Neural progenitor cell (in vitro differentiated cells): ENCODE results near the gene PRDM9. TPM values are rescaled to one million over a fixed set of nuclear protein-coding genes. Genes with fewer than 3 reads are reported as not detected.

Experiments
- DNase-seq: peaks from one replicate; pipeline ENCODE4 v3.0.0-alpha.2; 2016; ENCODE audit warnings: low spot score
- H2AFZ ChIP-seq: fragments of 200-600 bp; sonication (generic); replicated peaks from 2 replicates; pipeline ENCODE4 v1.6.1; 2016; ENCODE audit warnings: antibody characterized with exemption
- H3F3A ChIP-seq: fragments of 200-600 bp; sonication (generic); 2 replicates; pipeline ENCODE4 v1.6.1; 2016; ENCODE audit warnings: antibody characterized with exemption, low read depth
- H3K27ac ChIP-seq: fragments of 200-600 bp; sonication (generic); 2 replicates; pipeline ENCODE4 v1.5.1; 2016; ENCODE audit warnings: mild to moderate bottlenecking
- H3K27me3 ChIP-seq: fragments of 200-600 bp; sonication (generic); 2 replicates; pipeline ENCODE4 v1.6.1; 2016; ENCODE audit warnings: mild to moderate bottlenecking, moderate library complexity
- H3K36me3 ChIP-seq: fragments of 200-600 bp; sonication (generic); 2 replicates; pipeline ENCODE4 v1.5.1; 2016
- H3K4me1 ChIP-seq: fragments of 200-600 bp; sonication (generic); 2 replicates; pipeline ENCODE4 v1.6.1; 2016; ENCODE audit warnings: mixed run types
- H3K4me2 ChIP-seq: fragments of 200-600 bp; sonication (generic); 2 replicates; pipeline ENCODE4 v1.6.1; 2016
- H3K4me3 ChIP-seq: fragments of 200-600 bp; sonication (generic); 2 replicates; pipeline ENCODE4 v1.5.1; 2016
- H3K79me2 ChIP-seq: fragments of 200-600 bp; sonication (generic); 2 replicates; pipeline ENCODE4 v1.6.1; 2016; ENCODE audit warnings: low read depth
- H3K9ac ChIP-seq: fragments of 200-600 bp; sonication (generic); 2 replicates; pipeline ENCODE4 v1.6.1; 2016
- H3K9me3 ChIP-seq: fragments of 200-600 bp; sonication (generic); 2 replicates; pipeline ENCODE4 v1.5.1; 2016; ENCODE audit warnings: low read depth
- H4K20me1 ChIP-seq: fragments of 200-600 bp; sonication (generic); 2 replicates; pipeline ENCODE4 v1.6.1; 2016; ENCODE audit warnings: low read depth
- H3K27ac Mint-ChIP-seq: 3 replicates; pipeline ENCODE4 v1.8.0; 2021; ENCODE audit warnings: mixed read lengths
- H3K27me3 Mint-ChIP-seq: 2 replicates; pipeline ENCODE4 v1.8.0; 2022; ENCODE audit warnings: low read depth, mild to moderate bottlenecking, inconsistent platforms, moderate library complexity, mixed read lengths; ENCODE audit not compliant: insufficient read depth
- H3K36me3 Mint-ChIP-seq: 3 replicates; pipeline ENCODE4 v1.8.0; 2021; ENCODE audit warnings: mixed read lengths
- H3K4me1 Mint-ChIP-seq: 3 replicates; pipeline ENCODE4 v1.8.0; 2021; ENCODE audit warnings: mixed read lengths
- H3K4me3 Mint-ChIP-seq: 3 replicates; pipeline ENCODE4 v1.8.0; 2021; ENCODE audit warnings: mild to moderate bottlenecking, moderate library complexity, mixed read lengths
- H3K9me3 Mint-ChIP-seq: 3 replicates; pipeline ENCODE4 v1.8.0; 2020; ENCODE audit warnings: mixed read lengths
- CTCF ChIP-seq: fragments of 200-600 bp; sonication (generic); IDR thresholded peaks from 2 replicates; pipeline ENCODE4 v1.5.1; 2017; ENCODE audit warnings: antibody characterized with exemption, mild to moderate bottlenecking
- EZH2 ChIP-seq: fragments of 200-600 bp; sonication (generic); IDR thresholded peaks from 2 replicates; pipeline ENCODE4 v1.6.1; 2017; ENCODE audit warnings: antibody characterized with exemption, mild to moderate bottlenecking, moderate library complexity
- EZH2phosphoT487 ChIP-seq: fragments of 200-600 bp; sonication (generic); IDR thresholded peaks from 2 replicates; pipeline ENCODE4 v1.6.1; 2017; ENCODE audit warnings: antibody characterized with exemption
- total RNA-seq: library from RNA; depleted of rRNA; stranded (reverse); fragments of >200 nt; gene quantifications from 2 replicates; pipeline ENCODE4 v1.2.3, GENCODE V29; 2015; ENCODE audit warnings: low replicate concordance

The PRDM9 gene
- total RNA-seq, 1 donor from 2014 or later = not detected

GRCh38 chr5:23461576-23461975, 45.8 kb upstream of the PRDM9 start:
- no peak overlapping the region for H3K4me2 ChIP-seq
- no peaks in the 10 kb centered on the region for H3K9me3 Mint-ChIP-seq
- H2AFZ ChIP-seq = no peak overlapping the region
- no peak for DNase-seq
- no peaks in the 10 kb centered on the region for H3K36me3 Mint-ChIP-seq
- no peaks in the 10 kb centered on the region for H3K27me3 ChIP-seq
- H4K20me1 ChIP-seq = no peaks in the 10 kb centered on the region
- no peak overlapping the region for H3K9ac ChIP-seq
- no peaks in the 10 kb centered on the region for H3K36me3 ChIP-seq
- no peak overlapping the region for H3K4me3 ChIP-seq
- H3F3A ChIP-seq = no peaks in the 10 kb centered on the region
- H3K4me1 Mint-ChIP-seq = no peaks in the 10 kb centered on the region
- no peaks in the 10 kb centered on the region for H3K9me3 ChIP-seq
- no peak overlapping the region for H3K27ac Mint-ChIP-seq
- H3K4me3 Mint-ChIP-seq = no peak overlapping the region
- TF ChIP-seq EZH2 (no peak), EZH2phosphoT487 (no peak), CTCF (no peak)
- no peaks in the 10 kb centered on the region for H3K79me2 ChIP-seq
- no peak overlapping the region for H3K27ac ChIP-seq
- no peaks in the 10 kb centered on the region for H3K27me3 Mint-ChIP-seq
- no peaks in the 10 kb centered on the region for H3K4me1 ChIP-seq

DNA sequence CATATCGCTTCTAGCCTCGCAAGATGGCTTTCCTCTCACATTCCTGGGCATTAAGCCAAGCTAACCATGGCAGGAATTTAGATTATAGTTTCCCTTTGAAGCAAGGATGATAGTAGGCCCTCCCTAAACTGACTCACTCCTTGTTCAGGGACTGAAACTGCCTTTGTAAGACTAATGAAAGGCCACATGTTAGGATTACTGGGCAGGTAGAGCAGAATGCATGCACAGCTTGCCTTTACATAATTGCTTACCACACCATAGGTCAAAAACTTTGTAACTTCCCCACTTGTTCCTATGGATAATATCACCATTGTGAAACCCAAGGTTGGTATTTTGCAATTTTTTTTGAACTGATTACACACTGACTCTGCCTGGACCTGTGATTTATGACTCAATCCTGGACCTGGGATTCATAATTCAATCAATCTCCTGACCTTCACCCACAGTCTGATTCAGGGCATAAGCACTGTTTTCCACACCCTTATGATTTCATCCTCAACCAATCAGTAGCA, 41.0 kb upstream of the PRDM9 start:
- Mint-ChIP-seq H3K4me1 (no peaks in the 10 kb centered on the region), H3K36me3 (no peaks in the 10 kb centered on the region), H3K9me3 (no peaks in the 10 kb centered on the region), H3K27me3 (no peaks in the 10 kb centered on the region), H3K4me3 (no peak overlapping the region), H3K27ac (no peak overlapping the region)
- no peak overlapping the region for H2AFZ ChIP-seq
- H3K27me3 ChIP-seq = no peaks in the 10 kb centered on the region
- no peak overlapping the region for H3K9ac ChIP-seq
- H3K9me3 ChIP-seq = no peaks in the 10 kb centered on the region
- no peak overlapping the region for H3K4me2 ChIP-seq
- no peaks in the 10 kb centered on the region for H3K79me2 ChIP-seq
- H4K20me1 ChIP-seq = no peaks in the 10 kb centered on the region
- TF ChIP-seq EZH2 (no peak), CTCF (no peak), EZH2phosphoT487 (no peak)
- no peak overlapping the region for H3K27ac ChIP-seq
- H3K36me3 ChIP-seq = no peaks in the 10 kb centered on the region
- peak; percentile 2 for DNase-seq
- no peaks in the 10 kb centered on the region for H3F3A ChIP-seq
- no peak overlapping the region for H3K4me3 ChIP-seq
- H3K4me1 ChIP-seq = no peaks in the 10 kb centered on the region

DNA sequence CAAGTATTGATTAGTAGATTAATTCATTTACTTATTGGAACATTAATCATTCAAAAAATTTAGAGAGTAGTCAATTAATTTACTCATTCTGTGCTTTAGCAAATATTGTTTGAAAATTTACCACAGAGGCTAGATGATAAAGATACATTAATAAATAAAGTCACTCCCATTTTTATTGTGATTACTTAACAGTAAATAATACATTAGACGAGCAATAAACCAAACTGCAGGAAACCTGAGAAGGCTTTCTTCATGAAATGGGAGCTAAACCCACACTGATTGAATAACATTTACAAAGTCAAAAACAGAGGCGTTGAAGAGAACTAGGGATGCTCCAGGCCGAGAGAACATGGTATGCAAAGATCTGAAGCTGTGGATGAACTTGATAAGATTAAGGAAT, 38.8 kb upstream of the PRDM9 start:
- Mint-ChIP-seq H3K27me3 (no peaks in the 10 kb centered on the region), H3K9me3 (no peaks in the 10 kb centered on the region), H3K36me3 (no peaks in the 10 kb centered on the region), H3K27ac (no peak overlapping the region), H3K4me3 (no peak overlapping the region), H3K4me1 (no peaks in the 10 kb centered on the region)
- no peaks in the 10 kb centered on the region for H4K20me1 ChIP-seq
- no peaks in the 10 kb centered on the region for H3K9me3 ChIP-seq
- H3K4me3 ChIP-seq = no peak overlapping the region
- H3K4me1 ChIP-seq = no peaks in the 10 kb centered on the region
- no peaks in the 10 kb centered on the region for H3F3A ChIP-seq
- no peak overlapping the region for H3K27ac ChIP-seq
- H2AFZ ChIP-seq = no peak overlapping the region
- H3K36me3 ChIP-seq = no peaks in the 10 kb centered on the region
- H3K27me3 ChIP-seq = no peaks in the 10 kb centered on the region
- no peaks in the 10 kb centered on the region for H3K79me2 ChIP-seq
- DNase-seq = no peak
- TF ChIP-seq EZH2 = no peak
- no peak for TF ChIP-seq CTCF
- TF ChIP-seq EZH2phosphoT487 = no peak
- H3K9ac ChIP-seq = no peak overlapping the region
- H3K4me2 ChIP-seq = no peak overlapping the region
